NK-92 (cell line): ENCODE results near the gene GDF3.
"Not testable (repeated sequence)": the region's sequence is repeated elsewhere in the genome, so short reads cannot be mapped to it uniquely, and the experiment has no call there.

Experiments
- DNase-seq: peaks from one replicate; lab custom pipeline; 2025; ENCODE audit not compliant: unreplicated experiment; lab: John Stamatoyannopoulos, UW

The GDF3 gene

GRCh38 chr12:7668171-7668570 lies 27.4 kb downstream of the GDF3 start:
- DNase-seq: no peak

- no peak for DNase-seq
These were observed 28.4 kb downstream of the GDF3 start for GRCh38 chr12:7667125-7667524.

- no peak for DNase-seq
These were observed 29.0 kb downstream of the GDF3 start for GRCh38 chr12:7666595-7666994.

DNA sequence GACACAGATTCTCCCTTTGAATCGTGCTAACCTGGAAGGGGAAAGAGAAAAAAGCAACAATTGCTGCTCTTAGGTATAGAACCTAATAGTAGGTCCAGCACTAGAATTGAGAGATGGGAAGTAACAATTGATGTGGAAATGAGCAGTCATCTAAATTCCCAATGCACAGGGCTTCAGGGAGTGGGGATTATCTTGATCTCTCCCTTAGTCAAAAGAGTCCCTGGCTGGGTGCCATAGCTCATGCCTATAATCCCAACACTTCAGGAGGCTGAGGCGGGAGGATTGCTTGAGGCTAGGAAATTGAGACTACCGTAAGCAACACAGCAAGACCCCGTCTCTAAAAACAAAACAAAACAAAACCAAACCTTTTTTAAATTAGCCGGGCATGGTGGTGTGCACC lies 33.8 kb downstream of the GDF3 start:
- DNase-seq: no peak

GRCh38 chr12:7656121-7656520 lies 39.5 kb downstream of the GDF3 start:
- DNase-seq: no peak

DNA sequence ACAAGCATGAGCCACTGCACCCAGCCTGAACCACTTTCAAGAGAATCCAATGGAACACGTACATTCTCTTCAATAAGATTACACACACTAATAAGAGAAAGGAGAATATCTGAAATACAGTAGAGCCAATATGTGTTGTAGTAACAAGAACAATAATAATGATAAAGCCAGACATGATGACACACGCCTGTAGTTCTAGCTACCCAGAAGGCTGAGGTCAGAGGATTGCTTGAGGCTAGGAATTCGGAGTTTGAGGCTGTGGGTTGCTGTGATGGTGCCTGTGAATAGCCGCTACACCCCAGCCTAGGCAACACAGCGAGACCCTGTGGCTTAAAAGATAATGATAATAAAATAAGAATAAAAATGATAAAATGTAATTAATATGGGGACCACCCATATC lies 45.5 kb downstream of the GDF3 start:
- no peak for DNase-seq

- no peak for DNase-seq
These were observed 48.5 kb downstream of the GDF3 start for GRCh38 chr12:7647071-7647470.

DNA sequence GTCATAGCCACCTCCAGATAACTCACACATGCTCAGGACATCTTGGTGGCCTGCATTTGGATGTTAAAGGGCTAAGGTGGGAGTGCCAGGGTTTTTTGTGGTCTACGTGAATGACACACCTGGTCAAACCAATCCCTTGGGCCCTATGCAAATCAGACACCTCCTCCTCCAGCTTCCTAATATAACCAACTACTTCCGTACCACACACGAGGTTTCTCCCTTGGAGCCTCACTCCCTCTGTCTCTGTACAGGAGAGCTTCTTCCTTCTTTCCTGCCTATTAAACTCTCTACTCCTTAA lies 49.4 kb downstream of the GDF3 start:
- no peak for DNase-seq

DNA sequence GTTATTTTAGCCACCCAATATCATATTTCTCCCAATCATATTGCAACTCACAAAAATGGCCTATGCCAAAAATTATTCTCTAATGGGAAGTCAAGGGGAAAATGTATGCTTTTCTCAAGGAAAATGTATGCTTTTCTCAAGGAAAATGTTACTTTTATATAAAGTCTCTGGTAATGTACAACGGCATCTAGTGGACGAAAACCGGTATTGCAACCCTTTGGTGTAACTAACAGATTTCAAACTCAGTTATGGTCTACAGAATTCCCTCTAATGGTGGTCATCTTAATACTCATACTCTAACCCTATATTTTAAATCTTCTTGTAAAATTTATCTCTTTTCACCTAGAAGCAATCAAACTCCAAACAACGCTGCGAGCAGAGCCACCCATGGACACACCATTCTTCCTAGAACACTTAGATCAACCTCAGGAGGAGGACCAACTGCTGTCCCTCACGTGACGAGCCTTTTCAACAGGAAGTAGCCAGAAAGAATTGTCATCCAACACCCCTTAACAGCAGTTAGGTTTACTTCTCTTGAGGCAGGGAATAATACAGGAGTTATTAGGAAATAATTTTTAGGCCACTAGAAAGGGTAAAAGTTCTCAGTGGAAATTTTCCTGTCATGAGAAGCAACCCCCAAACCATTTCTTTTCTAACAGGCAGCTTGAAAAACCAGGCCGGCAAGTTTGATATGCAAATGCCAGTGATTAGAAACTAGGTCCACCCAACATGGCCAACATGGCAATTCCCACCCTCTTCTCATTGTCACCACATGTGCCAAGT lies 50.0 kb downstream of the GDF3 start:
- no peak for DNase-seq

- DNase-seq: no peak
These were observed 52.7 kb downstream of the GDF3 start for GRCh38 chr12:7642876-7643309.

DNA sequence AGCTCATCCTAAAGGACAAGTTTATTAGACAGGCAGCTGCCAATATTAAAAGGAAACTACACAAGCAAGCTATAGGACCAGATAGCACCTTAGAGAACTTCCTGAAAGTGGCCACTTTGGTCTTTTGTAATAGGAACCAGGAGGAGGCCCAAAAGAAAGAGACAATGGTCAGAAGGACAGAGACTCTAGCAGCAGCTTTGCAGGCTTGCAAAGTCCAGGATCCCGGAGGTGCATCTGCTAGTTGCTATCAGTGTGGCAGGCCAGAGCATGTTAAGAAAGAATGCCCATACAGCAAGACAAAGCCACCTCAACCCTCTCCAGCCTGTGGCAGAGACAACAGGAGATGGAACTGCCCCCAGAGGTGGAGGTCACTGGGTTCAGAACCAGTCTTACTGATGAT lies 53.3 kb downstream of the GDF3 start:
- no peak for DNase-seq

DNA sequence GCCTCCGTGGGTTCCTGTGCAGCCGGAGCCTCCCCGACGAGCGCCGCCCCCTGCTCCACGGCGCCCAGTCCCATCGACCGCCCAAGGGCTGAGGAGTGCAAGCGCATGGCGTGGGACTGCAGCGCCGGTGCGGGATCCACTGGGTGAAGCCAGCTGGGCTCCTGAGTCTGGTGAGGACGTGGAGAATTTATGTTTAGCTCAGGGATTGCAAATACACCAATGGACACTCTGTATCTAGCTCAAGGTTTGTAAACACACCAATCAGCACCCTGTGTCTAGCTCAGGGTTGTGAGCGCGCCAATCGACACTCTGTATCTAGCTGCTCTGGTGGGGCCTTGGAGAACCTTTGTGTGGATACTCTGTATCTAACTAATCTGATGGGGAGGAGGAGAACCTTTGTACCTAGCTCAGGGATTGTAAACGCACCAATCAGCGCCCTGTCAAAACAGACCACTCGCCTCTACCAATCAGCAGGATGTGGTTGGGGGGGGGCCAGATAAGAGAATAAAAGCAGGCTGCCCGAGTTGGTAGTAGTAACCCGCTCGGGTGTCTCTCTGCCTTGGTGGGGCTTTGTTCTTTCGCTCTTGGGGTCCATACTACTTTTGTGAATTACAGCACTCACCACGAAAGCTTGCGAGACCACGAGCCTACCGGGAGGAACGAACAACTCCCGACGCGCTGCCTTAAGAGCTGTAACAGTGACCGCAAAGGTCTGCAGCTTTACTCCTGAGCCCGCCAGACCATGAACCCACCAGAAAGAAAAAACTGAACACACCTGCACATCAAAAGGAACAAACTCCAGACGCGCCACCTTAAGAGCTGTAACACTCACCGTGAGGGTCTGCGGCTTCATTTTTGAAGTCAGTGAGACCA lies 55.2 kb downstream of the GDF3 start:
- not testable (repeated sequence) for DNase-seq
